ENCODE results near the gene CGB8.

GRCh38 chr19:49069026-49069425 is 20.1 kb upstream of the CGB8 start:
- no peak for TF ChIP-seq CTCF (conservative IDR thresholded peaks at IDR 0.05; ENCODE audit: low read depth, low read length)
- no peak for TF ChIP-seq EZH2 (IDR thresholded peaks at IDR 0.05; ENCODE audit: borderline replicate concordance, low read depth, low read length, poor library complexity, severe bottlenecking)
